OCI-LY1 (cell line): Measurements from ENCODE around the gene NXPH4.
A peak's percentile ranks its signal among the peaks of the same experiment; 100 is the strongest.

Source experiments
- H2AFZ ChIP-seq: fragments of 200-600 bp; sonication (generic), shearing (Covaris generic); 2 replicates; pipeline ENCODE4 v1.6.0; 2014; ENCODE audit warnings: antibody characterized with exemption, mild to moderate bottlenecking, low read length
- H3F3A ChIP-seq: fragments of 200-600 bp; sonication (generic), shearing (Covaris generic); 2 replicates; pipeline ENCODE4 v1.6.0; 2014; ENCODE audit warnings: mild to moderate bottlenecking, antibody characterized with exemption, low read length, moderate library complexity; ENCODE audit not compliant: insufficient read depth
- H3K27ac ChIP-seq: fragments of 200-600 bp; sonication (generic); 2 replicates; pipeline ENCODE4 v1.5.1; 2014; ENCODE audit warnings: low read length, mixed run types, mild to moderate bottlenecking, low read depth; ENCODE audit not compliant: poor library complexity, severe bottlenecking
- H3K27me3 ChIP-seq: fragments of 200-600 bp; sonication (generic); 2 replicates; pipeline ENCODE4 v1.6.0; 2014; ENCODE audit warnings: antibody characterized with exemption, mild to moderate bottlenecking, low read length, moderate library complexity; ENCODE audit not compliant: insufficient read depth
- H3K36me3 ChIP-seq: fragments of 200-600 bp; sonication (generic); 2 replicates; pipeline ENCODE4 v1.6.1; 2014; ENCODE audit warnings: mild to moderate bottlenecking, antibody characterized with exemption, low read length, moderate library complexity, mixed read lengths; ENCODE audit not compliant: insufficient read depth
- H3K4me1 ChIP-seq: fragments of 200-600 bp; sonication (generic); 2 replicates; pipeline ENCODE4 v1.5.1; 2014; ENCODE audit warnings: mild to moderate bottlenecking, low read length, moderate library complexity; ENCODE audit not compliant: insufficient read depth, severe bottlenecking
- H3K4me2 ChIP-seq: fragments of 200-600 bp; sonication (generic), shearing (Covaris generic); 2 replicates; pipeline ENCODE4 v1.6.1; 2014; ENCODE audit warnings: low read length
- H3K4me3 ChIP-seq: fragments of 200-600 bp; sonication (generic); 2 replicates; pipeline ENCODE4 v1.5.1; 2014; ENCODE audit warnings: low read length, low read depth, mild to moderate bottlenecking, mixed read lengths; ENCODE audit not compliant: poor library complexity, severe bottlenecking
- H3K79me2 ChIP-seq: fragments of 200-600 bp; shearing (Covaris generic); 2 replicates; pipeline ENCODE4 v1.6.1; 2016; ENCODE audit warnings: mixed run types, low read length, mixed read lengths; ENCODE audit not compliant: insufficient read depth
- H3K9ac ChIP-seq: fragments of 200-600 bp; sonication (generic), shearing (Covaris generic); 2 replicates; pipeline ENCODE4 v1.6.1; 2014; ENCODE audit warnings: mild to moderate bottlenecking, low read length, mixed read lengths
- H3K9me2 ChIP-seq: fragments of 200-600 bp; sonication (generic), shearing (Covaris generic); 2 replicates; pipeline ENCODE4 v1.6.1; 2014; ENCODE audit warnings: low read depth, mild to moderate bottlenecking, low read length, mixed read lengths
- H3K9me3 ChIP-seq: fragments of 200-600 bp; shearing (Covaris generic); 2 replicates; pipeline ENCODE4 v1.6.1; 2014; ENCODE audit warnings: low read length, mixed read lengths
- H4K20me1 ChIP-seq: fragments of 200-600 bp; sonication (generic), shearing (Covaris generic); 2 replicates; pipeline ENCODE4 v1.6.0; 2016; ENCODE audit warnings: mild to moderate bottlenecking, low read length; ENCODE audit not compliant: insufficient read depth
- CTCF ChIP-seq: fragments of 200-600 bp; sonication (generic), shearing (Covaris generic); IDR thresholded peaks from 2 replicates; pipeline ENCODE4 v1.5.1; 2017; ENCODE audit warnings: mild to moderate bottlenecking, antibody characterized with exemption, low read length, moderate library complexity, mixed read lengths
- EZH2 ChIP-seq: fragments of 200-600 bp; sonication (generic), shearing (Covaris generic); IDR thresholded peaks from 2 replicates; pipeline ENCODE4 v1.8.0; 2017; ENCODE audit warnings: borderline replicate concordance, mixed run types, mild to moderate bottlenecking, antibody characterized with exemption, low read length, moderate library complexity, mixed read lengths

The NXPH4 gene

GRCh38 chr12:57235017-57235727 is 18.6 kb downstream of the NXPH4 start:
- Histone ChIP-seq H4K20me1 (no peaks in the 10 kb centered on the region), H2AFZ (no peak overlapping the region), H3K9me2 (no peaks in the 10 kb centered on the region), H3K9me3 (no peaks in the 10 kb centered on the region), H3K9ac (peak overlapping the region; percentile 58; the same call in 1 of the 2 replicates), H3F3A (peaks cover 8% of the 10 kb centered on the region; the same call in 1 of the 2 replicates), H3K4me3 (peak overlapping the region; percentile 50), H3K79me2 (peaks cover 11% of the 10 kb centered on the region), H3K27ac (peak overlapping the region; percentile 97), H3K4me2 (peak overlapping the region; percentile 62), H3K27me3 (no peaks in the 10 kb centered on the region), H3K36me3 (peaks cover 52% of the 10 kb centered on the region), H3K4me1 (peaks cover 94% of the 10 kb centered on the region)
- peak; percentile 54 for TF ChIP-seq CTCF
- no peak for TF ChIP-seq EZH2

GRCh38 chr12:57235728-57236131 is 19.1 kb downstream of the NXPH4 start:
- TF ChIP-seq EZH2 = no peak
- no peak for TF ChIP-seq CTCF
- Histone ChIP-seq H2AFZ (no peak overlapping the region), H3K27me3 (no peaks in the 10 kb centered on the region), H3K4me1 (peaks cover 94% of the 10 kb centered on the region), H3K9me3 (no peaks in the 10 kb centered on the region), H3K27ac (peak overlapping the region; percentile 97), H3K36me3 (peaks cover 49% of the 10 kb centered on the region), H3K79me2 (peaks cover 6% of the 10 kb centered on the region), H3K9me2 (no peaks in the 10 kb centered on the region), H4K20me1 (no peaks in the 10 kb centered on the region), H3K4me3 (peak overlapping the region; percentile 50), H3F3A (peaks cover 8% of the 10 kb centered on the region; the same call in 1 of the 2 replicates), H3K4me2 (peak overlapping the region; percentile 62; the same call in 1 of the 2 replicates), H3K9ac (peak overlapping the region; percentile 58; the same call in 1 of the 2 replicates)

GRCh38 chr12:57236201-57236924 is 19.8 kb downstream of the NXPH4 start:
- no peak for TF ChIP-seq EZH2
- TF ChIP-seq CTCF = no peak
- peaks cover 43% of the 10 kb centered on the region for H3K36me3 ChIP-seq
- no peaks in the 10 kb centered on the region for H3K9me2 ChIP-seq
- H3K4me1 ChIP-seq = peaks cover 94% of the 10 kb centered on the region
- H3K9ac ChIP-seq = no peak overlapping the region; the same call in 1 of the 2 replicates
- peak overlapping the region; percentile 97 for H3K27ac ChIP-seq
- H3K27me3 ChIP-seq = no peaks in the 10 kb centered on the region
- peak overlapping the region; percentile 50 for H3K4me3 ChIP-seq
- H3K9me3 ChIP-seq = no peaks in the 10 kb centered on the region
- H3K4me2 ChIP-seq = peak overlapping the region; percentile 62; the same call in 1 of the 2 replicates
- no peaks in the 10 kb centered on the region for H4K20me1 ChIP-seq
- H2AFZ ChIP-seq = no peak overlapping the region
- peaks cover 8% of the 10 kb centered on the region; the same call in 1 of the 2 replicates for H3F3A ChIP-seq
- H3K79me2 ChIP-seq = no peaks in the 10 kb centered on the region
